CD14-positive monocyte (primary cell): ENCODE measurements around the gene LIN7A. TPM values are rescaled to one million over a fixed set of nuclear protein-coding genes. Genes with fewer than 3 reads are reported as not detected.

Experiments
- DNase-seq, 3 donors: peaks; one replicate each; pipeline ENCODE4 v3.0.0-alpha.2; 2011 to 2022
- H2AFZ ChIP-seq: 2 replicates; pipeline ENCODE4 v1.6.0; 2012; ENCODE audit warnings: mild to moderate bottlenecking, low read depth, low read length, inconsistent platforms; ENCODE audit not compliant: insufficient read depth, poor library complexity, severe bottlenecking
- H3K27ac ChIP-seq, 2 donors: 1 replicate in 1 of 2; 2 replicates in 1 of 2; pipeline ENCODE4 v1.5.1; 2012 to 2013; ENCODE audit warnings: low read length in 2 of 2, control low read depth in 1 of 2, inconsistent platforms in 1 of 2, low read depth in 1 of 2, mild to moderate bottlenecking in 1 of 2
- H3K27me3 ChIP-seq, 2 donors: one replicate each; pipeline versions ENCODE4 v1.6.0 to v1.6.1; 2011 to 2013; ENCODE audit warnings: low read length in 2 of 2; ENCODE audit not compliant: control insufficient read depth in 2 of 2, insufficient read depth in 2 of 2
- H3K36me3 ChIP-seq, 2 donors: replicated peaks in 1 of 2; 1 replicate in 1 of 2; 2 replicates in 1 of 2; pipeline versions ENCODE4 v1.5.1 to v1.6.1; 2012 to 2013; ENCODE audit warnings: low read length in 2 of 2, control low read depth in 1 of 2, inconsistent platforms in 1 of 2, mild to moderate bottlenecking in 1 of 2; ENCODE audit not compliant: insufficient read depth in 2 of 2, control insufficient read depth in 1 of 2
- H3K4me1 ChIP-seq, 2 donors: 1 replicate in 1 of 2; 2 replicates in 1 of 2; pipeline versions ENCODE4 v1.5.1 to v1.6.1; 2012 to 2013; ENCODE audit warnings: low read length in 2 of 2, control low read depth in 1 of 2, inconsistent platforms in 1 of 2, mild to moderate bottlenecking in 1 of 2, moderate library complexity in 1 of 2; ENCODE audit not compliant: insufficient read depth in 2 of 2, control insufficient read depth in 1 of 2
- H3K4me2 ChIP-seq: replicated peaks from 2 replicates; pipeline ENCODE3; 2012; ENCODE audit warnings: low read length, moderate library complexity, mild to moderate bottlenecking; ENCODE audit not compliant: poor library complexity, severe bottlenecking; ENCODE audit errors: extremely low read depth
- H3K4me3 ChIP-seq, 3 experiments: fragments of 200-600 bp in 1 of 3; sonication (generic) in 1 of 3; replicated peaks in 1 of 3; 1 replicate in 2 of 3; 2 replicates in 1 of 3; pipeline ENCODE4 v1.5.1; 2011 to 2013; ENCODE audit warnings: low read length in 3 of 3, mild to moderate bottlenecking in 3 of 3, control low read depth in 2 of 3, low read depth in 2 of 3, inconsistent platforms in 1 of 3, moderate library complexity in 1 of 3
- H3K79me2 ChIP-seq: 2 replicates; pipeline ENCODE4 v1.6.0; 2012; ENCODE audit warnings: mild to moderate bottlenecking, control low read depth, inconsistent platforms, low read length, moderate library complexity; ENCODE audit not compliant: insufficient read depth
- H3K9ac ChIP-seq: 2 replicates; pipeline ENCODE4 v1.6.0; 2017; ENCODE audit warnings: low read length, mild to moderate bottlenecking; ENCODE audit not compliant: insufficient read depth, poor library complexity, severe bottlenecking
- H3K9me3 ChIP-seq, 2 donors: replicated peaks in 1 of 2; 1 replicate in 1 of 2; 2 replicates in 1 of 2; pipeline versions ENCODE4 v1.5.1 to v1.6.1; 2012 to 2013; ENCODE audit warnings: low read length in 2 of 2, control low read depth in 1 of 2; ENCODE audit not compliant: control insufficient read depth in 1 of 2, insufficient read depth in 1 of 2
- H4K20me1 ChIP-seq: 2 replicates; pipeline ENCODE4 v1.6.0; 2012; ENCODE audit warnings: mild to moderate bottlenecking, low read length, control low read depth, moderate library complexity; ENCODE audit not compliant: insufficient read depth
- H3K27ac Mint-ChIP-seq, 7 donors: one replicate each; pipeline ENCODE4 v1.8.0; 2020; ENCODE audit warnings: mild to moderate bottlenecking in 7 of 7, mixed read lengths in 7 of 7, moderate library complexity in 6 of 7, inconsistent platforms in 2 of 7
- H3K27me3 Mint-ChIP-seq, 3 donors: one replicate each; pipeline ENCODE4 v1.8.0; 2021 to 2022; ENCODE audit warnings: low read depth in 3 of 3, mild to moderate bottlenecking in 3 of 3, mixed read lengths in 3 of 3, moderate library complexity in 3 of 3, inconsistent platforms in 1 of 3
- H3K36me3 Mint-ChIP-seq, 2 donors: one replicate each; pipeline ENCODE4 v1.8.0; 2020; ENCODE audit warnings: mixed read lengths in 2 of 2, inconsistent platforms in 1 of 2, mild to moderate bottlenecking in 1 of 2
- H3K4me1 Mint-ChIP-seq: one replicate; pipeline ENCODE4 v1.8.0; 2020; ENCODE audit warnings: mild to moderate bottlenecking, mixed read lengths
- H3K4me3 Mint-ChIP-seq, 2 donors: one replicate each; pipeline ENCODE4 v1.8.0; 2020; ENCODE audit warnings: mild to moderate bottlenecking in 2 of 2, mixed read lengths in 2 of 2, moderate library complexity in 1 of 2
- H3K9me3 Mint-ChIP-seq, 7 donors: one replicate each; pipeline ENCODE4 v1.8.0; 2020 to 2022; ENCODE audit warnings: mixed read lengths in 7 of 7, mild to moderate bottlenecking in 6 of 7, moderate library complexity in 6 of 7, inconsistent platforms in 2 of 7
- WGBS: methylation state at CpG from one replicate; pipeline ENCODE4 v1.1.5; 2013; ENCODE audit warnings: missing lambda C conversion rate; ENCODE audit not compliant: insufficient coverage; 5-methylcytosine and 5-hydroxymethylcytosine counted together
- intact Hi-C, 2 donors: fragments of 100-400 bp; cut with micrococcal nuclease; formaldehyde crosslinking; loops; one replicate each; pipeline versions ENCODE4 v1.15.0 to v1.15.1; 2023
- polyA plus RNA-seq, 3 donors: library from polyadenylated mRNA; depleted of rRNA in 1 of 3; unstranded in 2 of 3; stranded (reverse) in 1 of 3; fragments of 300-500 nt in 2 of 3; fragments of >200 nt in 1 of 3; fragmentation: Illumina TruSeq in 2 of 3; gene quantifications; 1 replicate in 2 of 3; 2 replicates in 1 of 3; pipeline ENCODE4 v1.2.3, GENCODE V29; 2012 to 2021
- TF ChIP-seq, protein P1 (sequence below): fragments of 200-600 bp; IDR thresholded peaks from one replicate; pipeline ENCODE4 v1.8.0; 2022; ENCODE audit warnings: antibody characterized with exemption, mild to moderate bottlenecking

Gene LIN7A
- polyA plus RNA-seq, 3 donors = 8.0 to 16.6 (median 15.2) TPM

GRCh38 chr12:80849337-80849736, 88.4 kb downstream of the LIN7A start:
- Mint-ChIP-seq H3K4me1 (no peaks in the 10 kb centered on the region), H3K36me3 (peaks cover 15 to 22% of the 10 kb centered on the region in 2 donors), H3K9me3 (no peaks in the 10 kb centered on the region), H3K27ac (no peak overlapping the region), H3K4me3 (no peak overlapping the region), H3K27me3 (no peaks in the 10 kb centered on the region)
- no peak overlapping the region for H2AFZ ChIP-seq
- intact Hi-C loops = no loop called here
- no peaks in the 10 kb centered on the region for H3K9me3 ChIP-seq
- no peak overlapping the region for H3K9ac ChIP-seq
- H3K27ac ChIP-seq = no peak overlapping the region
- H3K4me2 ChIP-seq = no peak overlapping the region
- H4K20me1 ChIP-seq = no peaks in the 10 kb centered on the region
- H3K27me3 ChIP-seq = no peaks in the 10 kb centered on the region
- no peaks in the 10 kb centered on the region for H3K4me1 ChIP-seq
- no peaks in the 10 kb centered on the region for H3K79me2 ChIP-seq
- TF ChIP-seq, protein P1, sequence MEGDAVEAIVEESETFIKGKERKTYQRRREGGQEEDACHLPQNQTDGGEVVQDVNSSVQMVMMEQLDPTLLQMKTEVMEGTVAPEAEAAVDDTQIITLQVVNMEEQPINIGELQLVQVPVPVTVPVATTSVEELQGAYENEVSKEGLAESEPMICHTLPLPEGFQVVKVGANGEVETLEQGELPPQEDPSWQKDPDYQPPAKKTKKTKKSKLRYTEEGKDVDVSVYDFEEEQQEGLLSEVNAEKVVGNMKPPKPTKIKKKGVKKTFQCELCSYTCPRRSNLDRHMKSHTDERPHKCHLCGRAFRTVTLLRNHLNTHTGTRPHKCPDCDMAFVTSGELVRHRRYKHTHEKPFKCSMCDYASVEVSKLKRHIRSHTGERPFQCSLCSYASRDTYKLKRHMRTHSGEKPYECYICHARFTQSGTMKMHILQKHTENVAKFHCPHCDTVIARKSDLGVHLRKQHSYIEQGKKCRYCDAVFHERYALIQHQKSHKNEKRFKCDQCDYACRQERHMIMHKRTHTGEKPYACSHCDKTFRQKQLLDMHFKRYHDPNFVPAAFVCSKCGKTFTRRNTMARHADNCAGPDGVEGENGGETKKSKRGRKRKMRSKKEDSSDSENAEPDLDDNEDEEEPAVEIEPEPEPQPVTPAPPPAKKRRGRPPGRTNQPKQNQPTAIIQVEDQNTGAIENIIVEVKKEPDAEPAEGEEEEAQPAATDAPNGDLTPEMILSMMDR = no peak
- DNase-seq = no peak
- peaks cover 12 to 28% of the 10 kb centered on the region in 2 donors for H3K36me3 ChIP-seq
- no peak overlapping the region for H3K4me3 ChIP-seq

GRCh38 chr12:80848858-80849257, 88.9 kb downstream of the LIN7A start:
- intact Hi-C loops = no loop called here

More at GRCh38 chr12:80848858-80849257, 88.9 kb downstream of the LIN7A start:
- Mint-ChIP-seq H3K36me3 (peaks cover 15 to 22% of the 10 kb centered on the region in 2 donors), H3K27ac (no peak overlapping the region), H3K4me1 (no peaks in the 10 kb centered on the region), H3K27me3 (no peaks in the 10 kb centered on the region), H3K4me3 (no peak overlapping the region), H3K9me3 (no peaks in the 10 kb centered on the region)
- TF ChIP-seq, protein P1 = no peak
- Histone ChIP-seq H3K36me3 (peaks cover 17 to 28% of the 10 kb centered on the region in 2 donors), H3K4me3 (no peak overlapping the region), H3K27me3 (no peaks in the 10 kb centered on the region), H3K27ac (no peak overlapping the region), H2AFZ (no peak overlapping the region), H3K9me3 (no peaks in the 10 kb centered on the region), H3K4me2 (no peak overlapping the region), H3K79me2 (no peaks in the 10 kb centered on the region), H3K4me1 (no peaks in the 10 kb centered on the region), H4K20me1 (no peaks in the 10 kb centered on the region), H3K9ac (no peak overlapping the region)
- DNase-seq = no peak
- WGBS = no CpG with 5 or more reads among the region's 1 CpG
